NCI-H446 treated with DMSO at 0.1 percent for 48 hours (cell line): Measurements from ENCODE around the gene TPM3.
"Not testable (repeated sequence)": the region's sequence is repeated elsewhere in the genome, so short reads cannot be mapped to it uniquely, and the experiment has no call there.

Source experiments
- DNase-seq: peaks from one replicate; lab custom pipeline; 2025; lab: John Stamatoyannopoulos, UW

The TPM3 gene

GRCh38 chr1:154191990-154192461, at the start of gene TPM3:
TPM3 (minus strand) TSS chr1:154192100; CDS start chr1:154192018, 82 bp downstream.
- no peak for DNase-seq

GRCh38 chr1:154240294-154240833, 48.5 kb upstream of the TPM3 start:
- DNase-seq, result no peak

- DNase-seq, result no peak
Measured at GRCh38 chr1:154239491-154239890, 47.6 kb upstream of the TPM3 start.

- no peak for DNase-seq
Measured at GRCh38 chr1:154237880-154238506, 46.1 kb upstream of the TPM3 start.

- no peak for DNase-seq
Measured at GRCh38 chr1:154237435-154237834, 45.5 kb upstream of the TPM3 start.

GRCh38 chr1:154236855-154237254, 45.0 kb upstream of the TPM3 start:
- DNase-seq, result no peak

GRCh38 chr1:154233127-154233526, 41.2 kb upstream of the TPM3 start:
- not testable (repeated sequence) for DNase-seq

- not testable (repeated sequence) for DNase-seq
Measured at GRCh38 chr1:154231112-154231511, 39.2 kb upstream of the TPM3 start.

- DNase-seq, result no peak
Measured at GRCh38 chr1:154225370-154225769, 33.5 kb upstream of the TPM3 start.

GRCh38 chr1:154223621-154224020, 31.7 kb upstream of the TPM3 start:
- DNase-seq, result no peak

- DNase-seq, result no peak
Measured at GRCh38 chr1:154222918-154223317, 31.0 kb upstream of the TPM3 start.

GRCh38 chr1:154222518-154222917, 30.6 kb upstream of the TPM3 start:
- DNase-seq, result no peak

- DNase-seq, result no peak
Measured at GRCh38 chr1:154221278-154222001, 29.5 kb upstream of the TPM3 start.

- DNase-seq, result no peak
Measured at GRCh38 chr1:154220970-154221277, 29.0 kb upstream of the TPM3 start.

GRCh38 chr1:154220071-154220969, 28.4 kb upstream of the TPM3 start, which contains the start of gene UBAP2L:
UBAP2L (plus strand) TSS chr1:154220955; CDS start chr1:154225124, 4,169 bp downstream.
- peak; percentile 99 for DNase-seq

- no peak for DNase-seq
Measured at GRCh38 chr1:154219541-154219940, 27.6 kb upstream of the TPM3 start.

- DNase-seq, result no peak
Measured at GRCh38 chr1:154218545-154218944, 26.6 kb upstream of the TPM3 start.

- DNase-seq, result no peak
Measured at GRCh38 chr1:154213274-154213673, 21.4 kb upstream of the TPM3 start.

- DNase-seq, result no peak
Measured at GRCh38 chr1:154212083-154212482, 20.2 kb upstream of the TPM3 start.

- DNase-seq, result no peak
Measured at GRCh38 chr1:154208677-154209388, 16.9 kb upstream of the TPM3 start.

GRCh38 chr1:154207262-154207661, 15.4 kb upstream of the TPM3 start:
- no peak for DNase-seq

GRCh38 chr1:154206196-154206595, 14.3 kb upstream of the TPM3 start, which contains the start of gene CFAP141:
CFAP141 (minus strand) TSS chr1:154206333; CDS start chr1:154206307, 26 bp downstream.
- no peak for DNase-seq
